ENCODE results near the gene ANTXR1. TPM values are rescaled to one million over a fixed set of nuclear protein-coding genes. Genes with fewer than 3 reads are reported as not detected.

Gene ANTXR1
- total and polyA plus RNA-seq, 2 donors: 4.4 to 7.3 TPM

DNA sequence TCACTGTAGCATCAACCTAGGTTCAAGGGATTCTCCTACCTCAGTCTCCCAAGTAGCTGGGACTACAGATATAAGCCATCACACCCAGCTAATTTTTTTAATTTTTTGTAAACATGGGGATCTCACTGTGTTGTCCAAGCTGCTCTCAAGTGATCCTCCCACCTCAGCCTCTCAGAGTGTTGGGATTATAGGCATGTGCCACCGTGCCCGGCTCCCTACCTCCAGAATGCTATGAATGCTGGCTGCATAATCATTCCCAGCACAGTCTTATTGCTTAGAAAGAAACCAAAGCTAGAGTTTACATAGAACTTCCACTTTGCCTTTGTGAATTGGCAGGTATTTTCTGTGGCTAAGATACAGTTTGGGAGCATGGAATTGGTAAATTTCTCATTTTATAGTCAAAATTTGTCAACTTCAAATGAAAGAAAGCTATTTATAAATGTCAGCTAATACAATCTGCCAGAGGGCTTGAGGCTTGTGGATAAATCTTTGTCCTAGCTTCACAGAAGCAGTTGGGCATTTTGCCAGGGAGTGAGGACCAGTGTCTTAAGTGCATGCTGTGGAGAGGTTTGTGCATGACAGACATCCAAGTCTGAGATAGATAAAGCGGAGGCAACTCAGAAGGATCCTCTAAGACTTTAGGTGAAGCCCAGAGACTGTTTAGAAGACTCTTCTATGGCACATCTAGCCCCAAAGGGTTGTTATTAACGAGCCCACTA lies 175.4 kb downstream of the ANTXR1 start:
- no peaks in the 10 kb centered on the region for H3K36me3 ChIP-seq (ENCODE audit: control insufficient read depth in 2 of 2, insufficient read depth in 2 of 2, low read length in 1 of 2)
- no peak overlapping the region for H3K4me3 ChIP-seq (ENCODE audit: low read length in 2 of 2)
- H3K27ac ChIP-seq (ENCODE audit: low read depth in 1 of 2, low read length in 1 of 2): no peak overlapping the region
- no peaks in the 10 kb centered on the region for H3K9me3 ChIP-seq (ENCODE audit: control insufficient read depth in 2 of 2, insufficient read depth in 1 of 2, low read length in 1 of 2)
- peaks cover 0 to 3% of the 10 kb centered on the region in 2 donors for H3K4me1 ChIP-seq (ENCODE audit: control insufficient read depth in 2 of 2, insufficient read depth in 2 of 2, low read length in 2 of 2)
- 85% methylated on average over 4 of the region's 4 CpGs for WGBS
- H3K27me3 ChIP-seq (ENCODE audit: control insufficient read depth in 2 of 2, insufficient read depth in 1 of 2, low read length in 1 of 2): no peaks in the 10 kb centered on the region
- no peak for DNase-seq (ENCODE audit: low read depth in 6 of 9, low spot score in 9 of 9)

DNA sequence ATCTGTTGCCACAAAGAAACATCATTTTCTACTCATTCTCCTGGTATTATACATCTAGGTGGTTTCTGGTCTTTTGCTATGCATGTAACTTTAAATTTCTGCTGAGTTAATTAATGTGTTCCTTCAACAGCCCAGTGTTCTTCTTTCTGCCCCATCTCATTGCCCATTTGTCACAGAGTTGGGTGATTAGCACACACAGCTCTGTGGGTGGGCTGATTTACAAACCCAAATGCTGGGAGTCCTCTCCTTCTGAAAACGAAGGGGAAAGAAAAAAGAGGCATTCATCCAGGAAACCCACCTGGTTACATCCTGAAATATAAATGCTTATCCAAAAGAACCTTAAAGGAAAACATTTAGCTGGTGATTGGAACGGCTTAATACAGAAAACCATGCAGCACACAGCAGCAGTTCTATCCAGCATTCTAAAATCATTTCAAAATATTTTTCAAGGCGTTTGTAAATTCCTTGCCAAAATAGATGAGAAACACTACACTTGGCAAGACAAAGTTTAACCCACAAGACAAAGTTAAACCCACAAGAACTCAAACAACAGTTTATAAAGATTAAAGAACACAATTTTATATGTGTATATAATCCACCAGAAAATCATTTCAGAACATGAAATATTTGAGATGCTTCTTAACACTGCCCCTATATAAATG lies 177.9 kb downstream of the ANTXR1 start:
- Histone ChIP-seq H3K36me3 (ENCODE audit: control insufficient read depth in 2 of 2, insufficient read depth in 2 of 2, low read length in 1 of 2) (no peaks in the 10 kb centered on the region), H3K9me3 (ENCODE audit: control insufficient read depth in 2 of 2, insufficient read depth in 1 of 2, low read length in 1 of 2) (no peaks in the 10 kb centered on the region), H3K4me3 (ENCODE audit: low read length in 2 of 2) (no peak overlapping the region), H3K27ac (ENCODE audit: low read depth in 1 of 2, low read length in 1 of 2) (no peak overlapping the region), H3K4me1 (ENCODE audit: control insufficient read depth in 2 of 2, insufficient read depth in 2 of 2, low read length in 2 of 2) (no peaks in the 10 kb centered on the region), H3K27me3 (ENCODE audit: control insufficient read depth in 2 of 2, insufficient read depth in 1 of 2, low read length in 1 of 2) (no peaks in the 10 kb centered on the region)
- 85% methylated on average over 3 of the region's 3 CpGs for WGBS
- no peak for DNase-seq (ENCODE audit: low read depth in 6 of 9, low spot score in 9 of 9)

DNA sequence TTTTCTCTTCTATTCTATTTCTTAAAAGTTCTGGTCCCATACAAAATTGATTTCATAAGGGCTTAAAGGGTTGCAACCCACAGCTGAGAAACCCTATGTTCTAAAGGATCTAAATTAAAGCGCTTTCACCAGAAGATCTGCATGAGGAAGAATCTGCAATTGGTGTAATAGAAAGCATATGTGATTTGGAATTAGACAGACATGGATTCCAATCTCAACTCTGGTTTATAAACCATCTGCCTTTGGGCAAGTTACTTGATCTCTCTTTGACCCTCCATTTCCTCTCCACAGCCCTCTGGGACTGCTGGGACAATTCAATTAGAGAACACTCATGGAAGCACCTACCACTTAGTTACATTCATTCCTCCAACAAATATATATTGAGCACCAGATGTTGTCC lies 178.7 kb downstream of the ANTXR1 start:
- H3K4me1 ChIP-seq (ENCODE audit: control insufficient read depth in 2 of 2, insufficient read depth in 2 of 2, low read length in 2 of 2): no peaks in the 10 kb centered on the region
- no peak for DNase-seq (ENCODE audit: low read depth in 6 of 9, low spot score in 9 of 9)
- H3K4me3 ChIP-seq (ENCODE audit: low read length in 2 of 2): no peak overlapping the region
- no peaks in the 10 kb centered on the region for H3K9me3 ChIP-seq (ENCODE audit: control insufficient read depth in 2 of 2, insufficient read depth in 1 of 2, low read length in 1 of 2)
- H3K36me3 ChIP-seq (ENCODE audit: control insufficient read depth in 2 of 2, insufficient read depth in 2 of 2, low read length in 1 of 2): no peaks in the 10 kb centered on the region
- H3K27ac ChIP-seq (ENCODE audit: low read depth in 1 of 2, low read length in 1 of 2): no peak overlapping the region
- 96% methylated on average over 1 of the region's 1 CpG for WGBS
- H3K27me3 ChIP-seq (ENCODE audit: control insufficient read depth in 2 of 2, insufficient read depth in 1 of 2, low read length in 1 of 2): no peaks in the 10 kb centered on the region

DNA sequence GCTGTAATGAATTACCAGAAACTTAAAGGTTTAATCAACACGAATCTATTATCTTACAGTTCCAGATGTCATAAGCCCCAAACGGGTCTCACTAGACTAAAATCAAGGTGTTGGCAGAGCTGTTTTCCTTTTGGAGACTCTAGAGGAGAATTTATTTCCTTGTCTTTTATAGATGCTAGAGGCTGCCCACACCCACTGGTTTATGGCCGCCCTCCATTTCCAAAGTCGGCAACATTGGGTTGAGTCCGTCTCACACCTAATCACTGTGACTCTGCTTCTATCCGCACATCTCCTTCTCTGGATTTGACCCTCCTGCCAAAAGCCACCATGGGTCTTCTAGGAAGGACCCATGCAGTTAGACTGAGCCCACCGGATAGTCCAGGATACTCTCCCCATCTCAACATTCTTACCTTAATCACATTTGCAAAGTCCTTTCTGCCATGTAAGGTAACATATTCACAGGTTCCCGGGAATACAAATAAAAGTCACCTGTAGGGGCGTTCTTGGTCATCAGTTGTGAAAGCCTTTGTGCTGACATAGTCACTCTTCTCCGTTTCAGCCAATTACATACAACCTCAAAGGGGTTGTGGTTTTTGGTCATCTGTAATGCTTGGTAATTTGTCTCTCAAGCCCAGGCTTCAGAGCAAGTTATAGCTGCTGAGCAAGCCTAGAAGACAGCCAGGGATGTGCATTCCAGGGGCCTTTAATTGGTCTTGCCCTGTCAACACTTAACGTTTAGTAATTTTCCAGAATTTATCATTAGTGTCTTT lies 179.4 kb downstream of the ANTXR1 start:
- Histone ChIP-seq H3K27me3 (ENCODE audit: control insufficient read depth in 2 of 2, insufficient read depth in 1 of 2, low read length in 1 of 2) (no peaks in the 10 kb centered on the region), H3K4me1 (ENCODE audit: control insufficient read depth in 2 of 2, insufficient read depth in 2 of 2, low read length in 2 of 2) (no peaks in the 10 kb centered on the region), H3K9me3 (ENCODE audit: control insufficient read depth in 2 of 2, insufficient read depth in 1 of 2, low read length in 1 of 2) (no peaks in the 10 kb centered on the region), H3K4me3 (ENCODE audit: low read length in 2 of 2) (no peak overlapping the region), H3K27ac (ENCODE audit: low read depth in 1 of 2, low read length in 1 of 2) (no peak overlapping the region), H3K36me3 (ENCODE audit: control insufficient read depth in 2 of 2, insufficient read depth in 2 of 2, low read length in 1 of 2) (no peaks in the 10 kb centered on the region)
- WGBS: 95% methylated on average over 11 of the region's 11 CpGs
- DNase-seq (ENCODE audit: low read depth in 6 of 9, low spot score in 9 of 9): no peak

DNA sequence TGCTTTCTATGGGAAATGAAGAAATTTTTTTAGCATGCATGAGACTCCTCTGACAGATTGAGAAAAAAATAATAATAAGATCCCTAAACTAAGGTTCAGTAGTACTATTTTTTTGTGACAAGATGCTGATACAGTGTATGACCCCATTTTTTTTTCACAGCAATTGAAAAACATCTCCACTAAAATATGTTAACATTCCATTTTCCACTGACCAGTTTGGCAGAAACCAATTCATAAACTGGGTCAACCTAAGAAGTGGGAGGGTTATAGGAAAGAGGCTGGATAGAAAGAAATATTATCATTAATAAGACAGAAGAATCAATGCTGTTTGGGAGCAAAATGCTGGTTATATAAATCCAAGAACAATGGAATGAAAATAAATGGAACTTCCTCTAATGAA lies 182.7 kb downstream of the ANTXR1 start:
- no peaks in the 10 kb centered on the region for H3K9me3 ChIP-seq (ENCODE audit: control insufficient read depth in 2 of 2, insufficient read depth in 1 of 2, low read length in 1 of 2)
- no peak for DNase-seq (ENCODE audit: low read depth in 6 of 9, low spot score in 9 of 9)
- H3K4me1 ChIP-seq (ENCODE audit: control insufficient read depth in 2 of 2, insufficient read depth in 2 of 2, low read length in 2 of 2): no peaks in the 10 kb centered on the region
- no peaks in the 10 kb centered on the region for H3K36me3 ChIP-seq (ENCODE audit: control insufficient read depth in 2 of 2, insufficient read depth in 2 of 2, low read length in 1 of 2)
- H3K27me3 ChIP-seq (ENCODE audit: control insufficient read depth in 2 of 2, insufficient read depth in 1 of 2, low read length in 1 of 2): no peaks in the 10 kb centered on the region
- no peak overlapping the region for H3K27ac ChIP-seq (ENCODE audit: low read depth in 1 of 2, low read length in 1 of 2)
- H3K4me3 ChIP-seq (ENCODE audit: low read length in 2 of 2): no peak overlapping the region

DNA sequence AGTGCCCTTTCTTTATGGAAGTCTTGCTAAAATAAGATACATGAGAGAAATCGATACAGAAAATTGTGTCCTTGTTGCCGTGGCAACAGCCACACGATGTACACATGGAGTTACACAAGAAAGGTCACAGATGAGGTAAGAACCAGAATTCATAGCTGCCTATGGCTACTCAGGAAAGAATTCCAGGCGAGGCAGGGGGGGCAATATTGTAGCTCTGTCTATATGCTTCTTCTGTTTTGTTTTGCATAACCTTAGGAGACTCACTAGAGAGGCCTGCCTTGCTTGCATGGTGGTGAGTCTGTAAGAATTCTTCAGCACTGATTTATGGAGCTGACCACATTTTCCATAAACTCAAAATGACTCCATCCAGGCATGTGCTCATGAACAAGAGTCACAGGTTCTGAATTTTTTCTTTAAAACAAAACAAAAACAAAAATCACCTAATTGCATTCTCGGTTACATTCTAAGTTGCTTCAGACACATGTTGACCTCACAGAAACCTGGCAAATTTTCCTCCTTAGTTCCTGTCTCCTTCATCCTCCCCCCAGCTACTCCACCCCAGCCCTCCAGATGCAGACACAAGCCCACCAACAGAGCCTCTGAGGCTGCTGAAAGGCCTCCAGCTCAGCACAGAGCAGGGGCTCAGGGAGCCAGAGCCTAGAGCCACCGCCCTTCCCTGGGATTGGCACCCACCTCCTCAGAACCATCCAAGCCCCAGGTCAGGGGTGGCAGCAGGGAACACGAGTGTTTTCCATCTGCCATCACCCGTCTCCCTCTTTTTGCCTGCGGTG lies 183.5 kb downstream of the ANTXR1 start:
- H3K4me1 ChIP-seq (ENCODE audit: control insufficient read depth in 2 of 2, insufficient read depth in 2 of 2, low read length in 2 of 2): no peaks in the 10 kb centered on the region
- peak overlapping the region in 1 of 2 donors; percentile 22 for H3K27ac ChIP-seq (ENCODE audit: low read depth in 1 of 2, low read length in 1 of 2)
- H3K27me3 ChIP-seq (ENCODE audit: control insufficient read depth in 2 of 2, insufficient read depth in 1 of 2, low read length in 1 of 2): no peaks in the 10 kb centered on the region
- H3K4me3 ChIP-seq (ENCODE audit: low read length in 2 of 2): no peak overlapping the region
- 96% methylated on average over 9 of the region's 9 CpGs for WGBS
- no peak for DNase-seq (ENCODE audit: low read depth in 6 of 9, low spot score in 9 of 9)
- no peaks in the 10 kb centered on the region for H3K36me3 ChIP-seq (ENCODE audit: control insufficient read depth in 2 of 2, insufficient read depth in 2 of 2, low read length in 1 of 2)
- no peaks in the 10 kb centered on the region for H3K9me3 ChIP-seq (ENCODE audit: control insufficient read depth in 2 of 2, insufficient read depth in 1 of 2, low read length in 1 of 2)

DNA sequence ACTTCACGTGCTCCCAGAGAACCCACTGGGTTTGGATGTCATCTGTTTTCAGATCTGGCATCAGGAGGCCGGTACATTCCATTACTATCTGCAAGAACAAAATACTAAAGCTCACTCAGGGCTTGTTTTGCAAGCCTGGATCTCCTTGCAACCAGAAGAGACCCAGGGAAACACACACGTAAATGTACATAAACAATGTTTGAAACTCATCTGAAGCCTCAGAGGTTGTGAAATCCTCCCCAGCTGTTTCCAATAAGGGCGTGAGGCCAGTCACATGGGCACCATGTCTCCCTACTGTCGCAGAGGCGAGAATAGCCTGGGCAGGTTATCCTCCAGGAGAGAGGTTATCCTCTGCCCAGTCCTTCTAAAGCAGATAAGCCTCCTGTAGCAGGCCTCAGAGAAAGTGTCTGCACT lies 187.1 kb downstream of the ANTXR1 start:
- Histone ChIP-seq H3K4me3 (ENCODE audit: low read length in 2 of 2) (no peak overlapping the region), H3K4me1 (ENCODE audit: control insufficient read depth in 2 of 2, insufficient read depth in 2 of 2, low read length in 2 of 2) (no peaks in the 10 kb centered on the region), H3K36me3 (ENCODE audit: control insufficient read depth in 2 of 2, insufficient read depth in 2 of 2, low read length in 1 of 2) (no peaks in the 10 kb centered on the region), H3K9me3 (ENCODE audit: control insufficient read depth in 2 of 2, insufficient read depth in 1 of 2, low read length in 1 of 2) (no peaks in the 10 kb centered on the region), H3K27ac (ENCODE audit: low read depth in 1 of 2, low read length in 1 of 2) (no peak overlapping the region), H3K27me3 (ENCODE audit: control insufficient read depth in 2 of 2, insufficient read depth in 1 of 2, low read length in 1 of 2) (no peaks in the 10 kb centered on the region)
- 97% methylated on average over 6 of the region's 6 CpGs for WGBS
- DNase-seq (ENCODE audit: low read depth in 6 of 9, low spot score in 9 of 9): no peak

DNA sequence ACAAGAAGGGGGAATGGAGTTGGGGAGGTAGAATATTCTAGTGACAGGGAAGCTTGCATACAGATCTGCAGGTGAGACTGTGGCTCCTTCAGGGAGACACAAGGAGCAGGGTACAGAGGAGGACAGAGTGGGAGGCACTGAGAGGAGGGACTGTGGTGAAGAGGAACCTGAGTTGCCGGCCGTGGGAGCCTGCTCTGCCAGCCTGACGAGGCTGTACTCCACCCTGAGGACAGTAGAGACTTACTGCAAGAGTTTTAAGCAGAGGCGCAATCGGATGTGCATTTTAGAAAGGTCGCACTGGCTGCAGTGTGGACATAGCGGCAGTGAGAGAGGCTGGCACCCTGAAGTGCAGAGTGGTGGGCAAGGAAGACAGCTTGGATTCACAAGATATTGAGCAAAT lies 188.3 kb downstream of the ANTXR1 start:
- H3K36me3 ChIP-seq (ENCODE audit: control insufficient read depth in 2 of 2, insufficient read depth in 2 of 2, low read length in 1 of 2): no peaks in the 10 kb centered on the region
- H3K9me3 ChIP-seq (ENCODE audit: control insufficient read depth in 2 of 2, insufficient read depth in 1 of 2, low read length in 1 of 2): no peaks in the 10 kb centered on the region
- no peaks in the 10 kb centered on the region for H3K4me1 ChIP-seq (ENCODE audit: control insufficient read depth in 2 of 2, insufficient read depth in 2 of 2, low read length in 2 of 2)
- 91% methylated on average over 7 of the region's 7 CpGs for WGBS
- DNase-seq (ENCODE audit: low read depth in 6 of 9, low spot score in 9 of 9): no peak
- no peak overlapping the region for H3K4me3 ChIP-seq (ENCODE audit: low read length in 2 of 2)
- no peaks in the 10 kb centered on the region for H3K27me3 ChIP-seq (ENCODE audit: control insufficient read depth in 2 of 2, insufficient read depth in 1 of 2, low read length in 1 of 2)
- no peak overlapping the region for H3K27ac ChIP-seq (ENCODE audit: low read depth in 1 of 2, low read length in 1 of 2)
